Caki2 (cell line): ENCODE data around the gene UGT2B15. TPM values are rescaled to one million over a fixed set of nuclear protein-coding genes. Genes with fewer than 3 reads are reported as not detected.
"Not testable (repeated sequence)": the region's sequence is repeated elsewhere in the genome, so short reads cannot be mapped to it uniquely, and the experiment has no call there.

Experiments
- DNase-seq: peaks from one replicate; pipeline ENCODE4 v3.0.0-alpha.2; 2015; ENCODE audit warnings: low read depth
- in situ Hi-C: cut with HindIII; loops from 2 replicates; pipeline ENCODE4 v1.10.0; 2016; ENCODE audit warnings: low sequenced_read_pairs, low pct_unique_long_range_greater_than_20kb, mixed read lengths
- total RNA-seq: library from RNA; depleted of rRNA; stranded (reverse); fragments of >200 nt; shearing (Covaris generic); gene quantifications from 2 replicates; pipeline ENCODE4 v1.2.3, GENCODE V29; 2014; ENCODE audit warnings: low replicate concordance; rRNA removed

The UGT2B15 gene
- not detected in 2 replicates for total RNA-seq

- in situ Hi-C loops, DNase-seq: not testable (repeated sequence)
Observed at GRCh38 chr4:68670479-68670939, at the start of gene UGT2B15. UGT2B15 (minus strand) TSS chr4:68670652; CDS start chr4:68670618, 34 bp downstream.

DNA sequence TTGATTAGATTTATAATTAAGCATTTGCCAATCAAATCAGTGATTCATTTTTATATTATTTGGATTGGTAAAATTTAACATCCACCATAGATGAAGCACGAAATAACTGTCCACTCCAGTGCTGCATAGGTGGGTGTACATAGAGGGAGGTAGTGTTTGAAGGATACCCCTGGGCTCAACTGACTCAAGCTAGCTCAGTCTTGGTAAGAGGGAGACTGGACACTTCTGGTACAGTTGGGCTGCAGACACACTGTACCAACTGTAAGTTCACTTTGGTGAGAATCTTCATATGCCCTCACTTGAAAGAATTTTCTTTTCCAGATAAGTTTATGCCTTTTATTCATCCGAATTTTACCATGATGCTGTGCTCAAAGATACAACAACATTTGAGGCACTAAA, 48.6 kb upstream of the UGT2B15 start:
- in situ Hi-C loops = no loop called here
- DNase-seq = no peak

DNA sequence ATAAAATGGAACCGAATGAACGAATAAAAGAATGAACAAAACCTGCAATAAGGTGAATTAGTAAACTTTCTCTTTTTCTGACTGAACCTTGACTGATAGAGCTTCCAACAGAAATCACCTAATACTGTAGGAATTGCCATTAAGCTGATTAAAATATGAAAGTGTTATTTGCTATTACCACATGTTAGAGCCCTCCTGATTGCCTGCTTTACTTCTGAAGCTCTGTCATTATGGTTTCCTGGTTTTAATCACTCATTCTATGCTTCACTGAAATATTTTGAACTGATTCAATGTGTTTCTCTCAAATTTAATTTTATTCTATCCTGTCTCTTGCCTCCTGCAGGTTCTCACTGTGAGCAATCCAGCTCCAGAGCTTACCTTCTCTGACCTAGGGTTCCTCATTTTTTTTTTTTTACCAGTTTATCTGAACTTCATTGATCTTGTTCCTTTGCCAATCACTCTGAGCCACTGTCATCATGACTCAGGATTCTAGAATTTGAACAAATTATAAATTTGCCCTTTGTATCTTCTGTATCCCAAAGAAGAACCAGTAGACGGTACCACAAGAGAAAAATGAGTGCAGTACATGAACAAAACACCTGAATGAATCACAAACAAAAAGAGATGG, 48.1 kb upstream of the UGT2B15 start:
- DNase-seq = no peak
- in situ Hi-C loops = no loop called here

DNA sequence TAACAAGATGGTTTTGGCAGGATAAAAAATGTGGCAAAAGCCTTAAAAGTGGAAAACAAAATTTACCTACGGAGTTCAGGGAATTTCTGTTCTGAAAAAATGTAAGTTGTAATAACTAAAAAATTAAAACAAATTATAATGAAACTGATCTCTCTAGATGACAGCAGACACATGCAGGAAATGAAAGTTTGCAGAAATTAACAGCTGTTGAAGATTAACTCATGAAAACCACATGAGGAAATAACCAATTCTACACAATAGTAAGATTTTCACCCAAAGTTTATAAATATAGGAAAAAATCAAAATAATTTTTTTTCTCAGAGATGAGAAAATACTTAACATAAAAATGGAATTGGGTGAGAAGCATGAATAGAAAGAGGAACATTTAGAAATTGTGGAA, 47.5 kb upstream of the UGT2B15 start:
- no peak for DNase-seq
- in situ Hi-C loops = no loop called here

GRCh38 chr4:68714400-68714799, 43.9 kb upstream of the UGT2B15 start:
- no peak for DNase-seq
- in situ Hi-C loops = no loop called here

DNA sequence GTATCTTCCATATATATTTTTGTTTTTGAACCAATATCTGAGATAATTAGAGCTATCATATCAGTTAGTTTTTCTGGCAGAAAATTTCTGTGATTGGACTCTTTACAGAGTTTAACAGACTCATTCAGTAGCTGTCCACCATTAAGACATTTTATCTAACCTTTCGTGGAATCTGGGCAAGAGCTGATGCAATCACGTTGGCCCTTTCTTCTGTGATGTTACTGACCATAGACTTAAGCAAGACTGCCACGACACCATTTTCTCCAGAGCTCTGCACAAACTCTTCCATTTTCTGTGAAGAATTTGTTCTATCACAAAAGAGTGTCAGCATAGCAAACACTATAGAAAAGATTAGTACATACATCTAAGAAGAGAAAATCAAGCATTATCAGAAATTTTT, 41.8 kb upstream of the UGT2B15 start:
- in situ Hi-C loops = no loop called here
- DNase-seq = no peak

GRCh38 chr4:68708566-68708965, 38.1 kb upstream of the UGT2B15 start:
- in situ Hi-C loops = no loop called here
- DNase-seq = no peak

DNA sequence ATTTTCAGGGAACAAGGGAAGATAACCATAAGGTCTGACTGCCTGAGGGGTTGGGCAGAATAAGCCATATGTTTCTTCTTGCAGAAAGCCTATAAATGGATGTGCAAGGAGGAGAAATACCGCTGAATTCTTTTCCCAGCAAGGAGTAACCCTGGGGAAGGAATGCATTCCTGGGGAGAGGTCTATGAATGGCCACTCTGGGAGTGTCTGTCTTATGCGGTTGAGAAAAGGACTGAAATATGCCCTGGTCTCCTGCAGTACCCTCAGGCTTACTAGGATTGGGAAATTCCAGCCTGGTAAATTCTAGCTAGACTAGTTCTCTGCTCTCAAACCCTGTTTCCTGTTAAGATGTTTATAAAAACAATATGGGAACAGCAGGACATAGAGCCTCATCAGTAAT, 32.7 kb upstream of the UGT2B15 start:
- DNase-seq, in situ Hi-C loops: not testable (repeated sequence)

DNA sequence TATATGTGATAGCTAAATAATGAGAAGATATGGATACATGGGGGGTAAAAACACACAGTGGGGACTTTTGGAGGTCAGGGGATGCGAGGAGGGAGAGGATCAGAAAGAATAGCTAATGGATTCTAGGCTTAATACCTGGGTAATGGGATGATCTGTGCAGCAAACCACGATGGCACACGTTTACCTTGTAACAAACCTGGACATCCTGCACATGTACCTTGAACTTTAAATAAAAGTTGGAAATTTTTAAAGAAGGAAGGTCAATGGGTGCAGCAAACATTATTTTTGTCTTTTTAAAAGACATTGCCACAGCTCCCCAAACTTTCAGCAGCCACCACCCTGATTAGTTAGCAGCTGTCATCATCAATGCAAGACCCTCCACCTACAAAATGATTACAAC, 29.7 kb upstream of the UGT2B15 start:
- DNase-seq = no peak
- in situ Hi-C loops = no loop called here

GRCh38 chr4:68693325-68694075, 23.0 kb upstream of the UGT2B15 start:
- in situ Hi-C loops = no loop called here
- no peak for DNase-seq

DNA sequence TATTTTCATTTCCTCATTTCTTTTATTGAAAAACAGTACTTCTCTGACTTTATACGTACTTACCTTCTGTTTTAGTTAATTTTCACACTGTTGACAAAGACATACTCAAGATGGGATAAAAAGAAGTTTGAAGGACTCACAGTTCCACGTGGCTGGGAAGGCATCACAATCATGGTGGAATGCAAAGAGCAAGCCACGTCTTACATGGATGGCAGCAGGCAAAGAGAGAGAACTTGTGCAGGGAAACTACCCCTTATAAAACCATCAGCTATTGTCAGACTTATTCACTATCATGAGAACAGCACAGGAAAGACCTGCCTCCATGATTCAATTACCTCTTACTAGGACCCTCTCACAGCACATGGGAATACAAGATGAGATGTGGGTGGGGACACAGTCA, 20.7 kb upstream of the UGT2B15 start:
- DNase-seq = no peak
- in situ Hi-C loops = no loop called here

DNA sequence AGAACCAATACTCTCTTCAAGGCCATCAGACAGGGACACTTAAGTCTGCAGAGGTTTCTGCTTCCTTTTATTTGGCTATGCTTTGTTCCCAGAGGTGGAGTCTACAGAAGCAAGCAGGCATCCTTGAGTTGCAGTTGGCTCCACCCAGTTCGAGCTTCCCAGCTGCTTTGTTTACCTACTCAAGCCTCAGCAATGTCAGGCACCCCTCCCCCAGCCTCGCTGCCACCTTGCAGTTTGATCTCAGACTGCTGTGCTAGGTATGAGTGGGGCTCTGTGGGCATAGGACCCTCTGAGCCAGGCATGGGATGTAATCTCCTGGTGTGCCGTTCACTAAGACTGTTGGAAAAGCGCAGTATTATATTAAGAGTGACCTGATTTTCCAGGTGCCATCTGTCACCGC, 12.6 kb upstream of the UGT2B15 start:
- in situ Hi-C loops = no loop called here
- DNase-seq = no peak

DNA sequence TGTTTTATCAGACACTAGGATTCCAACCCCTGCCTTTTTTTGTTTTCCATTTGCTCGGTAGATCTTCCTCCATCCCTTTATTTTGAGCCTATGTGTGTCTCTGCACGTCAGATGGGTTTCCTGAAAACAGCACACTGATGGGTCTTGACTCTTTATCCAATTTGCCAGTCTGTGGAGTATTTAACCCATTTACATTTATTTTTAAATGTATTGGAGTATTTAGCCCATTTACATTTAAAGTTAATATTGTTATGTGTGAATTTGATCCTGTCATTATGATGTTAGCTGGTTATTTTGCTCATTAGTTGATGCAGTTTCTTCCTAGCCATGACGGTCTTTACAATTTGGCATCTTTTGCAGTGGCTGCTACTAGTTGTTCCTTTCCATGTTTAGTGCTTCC, 10.8 kb upstream of the UGT2B15 start:
- in situ Hi-C loops, DNase-seq: not testable (repeated sequence)

DNA sequence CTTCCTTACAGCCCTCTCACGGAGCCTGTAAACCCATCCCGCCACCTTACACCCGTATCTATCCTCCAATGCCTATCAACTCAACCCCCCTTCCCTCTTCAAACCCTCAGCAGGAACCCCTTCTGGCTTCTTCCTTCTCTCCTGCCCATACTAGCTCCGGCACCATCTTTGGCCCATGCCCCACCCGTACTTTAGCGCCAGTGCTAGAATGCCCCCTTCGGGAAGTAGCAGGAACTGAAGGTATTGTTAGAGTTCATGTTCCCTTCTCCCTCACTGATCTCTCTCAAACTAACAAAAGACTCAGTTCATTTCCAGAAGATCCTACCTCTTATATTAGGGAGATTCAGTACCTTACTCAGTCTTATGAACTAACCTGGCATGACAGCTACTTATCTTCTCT, 2.7 kb upstream of the UGT2B15 start:
- DNase-seq = no peak
- in situ Hi-C loops = no loop called here

- DNase-seq, in situ Hi-C loops: not testable (repeated sequence)
Observed at GRCh38 chr4:68671217-68671616, 765 bp upstream of the UGT2B15 start.

DNA sequence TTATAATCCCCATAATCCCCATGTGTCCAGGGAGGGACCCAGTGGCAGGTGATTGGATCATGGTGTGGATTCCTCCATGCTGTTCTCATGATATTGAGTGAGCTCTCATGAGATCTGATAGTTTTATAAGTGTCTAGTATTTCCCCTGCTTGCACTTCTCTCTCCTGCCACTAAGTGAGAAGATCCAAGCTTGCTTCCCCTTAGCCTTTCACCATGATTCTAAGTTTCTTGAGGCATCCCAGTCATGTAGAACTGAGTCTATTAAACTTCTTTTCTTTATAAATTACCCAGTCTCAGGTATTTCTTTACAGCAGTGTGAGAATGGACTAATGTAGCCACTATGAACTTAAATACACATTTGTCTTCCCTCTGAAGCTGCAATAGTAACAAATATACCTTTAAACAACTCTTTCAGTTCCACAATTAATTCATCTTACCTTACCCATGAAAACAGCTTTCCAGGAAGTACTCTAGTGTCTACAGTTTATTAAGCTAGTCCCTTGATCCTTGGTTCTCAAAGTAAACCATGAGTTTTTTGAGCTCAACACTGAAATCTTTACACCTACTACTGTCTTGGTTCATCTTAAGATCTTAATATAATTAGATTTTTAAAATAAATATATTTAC, 1.8 kb downstream of the UGT2B15 start:
- in situ Hi-C loops, DNase-seq: not testable (repeated sequence)

DNA sequence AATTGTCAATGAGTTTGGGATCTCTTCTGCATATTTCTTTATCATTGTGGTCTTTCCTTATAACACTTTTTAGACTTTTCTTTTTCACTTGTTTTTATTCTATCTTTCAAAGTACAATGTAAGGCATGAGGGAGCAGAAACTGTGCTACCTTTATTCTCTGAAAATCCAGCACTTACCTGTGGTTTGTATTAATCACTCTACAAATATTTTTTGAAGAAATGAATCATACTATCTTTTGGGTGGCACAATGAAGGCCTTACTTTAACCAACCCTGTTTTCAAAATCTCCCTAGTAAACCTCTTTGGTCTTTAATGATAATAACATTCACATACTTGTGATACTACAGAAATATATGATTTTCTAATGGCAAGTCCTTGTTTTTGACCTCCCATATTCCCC, 2.9 kb downstream of the UGT2B15 start:
- in situ Hi-C loops, DNase-seq: not testable (repeated sequence)

GRCh38 chr4:68664721-68665120, 5.7 kb downstream of the UGT2B15 start:
- DNase-seq, in situ Hi-C loops: not testable (repeated sequence)
